ENCODE data around the gene COPS8. TPM values are rescaled to one million over a fixed set of nuclear protein-coding genes. Genes with fewer than 3 reads are reported as not detected.

COPS8 gene
- total RNA-seq, 3 donors from 2014 or later, result 88.8 to 205 (median 103) TPM

DNA sequence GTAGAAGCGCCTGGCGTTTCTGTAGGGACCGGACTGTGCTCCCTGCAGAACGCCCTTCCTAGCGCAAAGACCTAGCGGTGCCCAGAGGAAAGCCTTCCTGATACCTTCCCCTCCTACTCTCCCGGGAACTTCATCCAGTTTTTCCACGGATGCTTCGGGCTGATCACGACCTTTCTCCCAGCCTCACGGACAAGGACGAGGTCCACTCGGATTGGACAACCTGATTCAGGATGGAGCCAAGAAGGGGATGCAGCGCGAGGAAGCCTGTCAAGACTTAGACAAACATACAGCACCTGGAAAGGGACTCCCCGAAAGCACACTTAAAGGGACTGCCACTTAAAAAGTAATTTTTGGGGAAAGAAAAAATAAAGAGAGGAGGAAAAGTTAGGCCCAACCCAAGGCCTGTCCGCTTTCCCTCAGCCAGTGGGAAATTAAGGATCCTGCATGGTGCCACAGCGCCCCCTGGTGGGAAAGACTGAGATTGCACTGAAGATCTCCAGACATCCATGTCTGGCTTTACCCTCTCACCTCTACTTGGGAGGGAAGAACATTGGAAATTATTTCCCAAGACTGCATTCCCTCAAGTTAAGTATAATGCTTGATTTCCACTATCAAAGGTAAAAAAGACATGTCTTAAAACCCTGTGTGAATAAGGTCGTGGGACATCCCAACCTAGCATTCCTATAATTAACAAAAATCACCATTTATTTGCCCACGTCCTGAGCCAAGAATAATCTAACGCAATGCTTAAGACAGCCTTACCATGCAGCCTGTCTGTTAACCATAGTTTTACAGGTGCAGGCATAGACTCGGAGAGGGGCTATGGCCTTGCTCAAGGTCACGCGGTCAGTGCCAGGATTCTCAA, 13.4 kb upstream of the COPS8 start:
- H3K9me3 ChIP-seq, result no peaks in the 10 kb centered on the region
- H3K4me3 ChIP-seq, result no peak overlapping the region
- H3K27ac ChIP-seq, result no peak overlapping the region
- no peaks in the 10 kb centered on the region for H3K36me3 ChIP-seq
- DNase-seq (ENCODE audit: low spot score in 2 of 2), result peak; percentile 50 to 82
- TF ChIP-seq, protein P1, sequence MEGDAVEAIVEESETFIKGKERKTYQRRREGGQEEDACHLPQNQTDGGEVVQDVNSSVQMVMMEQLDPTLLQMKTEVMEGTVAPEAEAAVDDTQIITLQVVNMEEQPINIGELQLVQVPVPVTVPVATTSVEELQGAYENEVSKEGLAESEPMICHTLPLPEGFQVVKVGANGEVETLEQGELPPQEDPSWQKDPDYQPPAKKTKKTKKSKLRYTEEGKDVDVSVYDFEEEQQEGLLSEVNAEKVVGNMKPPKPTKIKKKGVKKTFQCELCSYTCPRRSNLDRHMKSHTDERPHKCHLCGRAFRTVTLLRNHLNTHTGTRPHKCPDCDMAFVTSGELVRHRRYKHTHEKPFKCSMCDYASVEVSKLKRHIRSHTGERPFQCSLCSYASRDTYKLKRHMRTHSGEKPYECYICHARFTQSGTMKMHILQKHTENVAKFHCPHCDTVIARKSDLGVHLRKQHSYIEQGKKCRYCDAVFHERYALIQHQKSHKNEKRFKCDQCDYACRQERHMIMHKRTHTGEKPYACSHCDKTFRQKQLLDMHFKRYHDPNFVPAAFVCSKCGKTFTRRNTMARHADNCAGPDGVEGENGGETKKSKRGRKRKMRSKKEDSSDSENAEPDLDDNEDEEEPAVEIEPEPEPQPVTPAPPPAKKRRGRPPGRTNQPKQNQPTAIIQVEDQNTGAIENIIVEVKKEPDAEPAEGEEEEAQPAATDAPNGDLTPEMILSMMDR (IDR thresholded peaks at IDR 0.05), result peak; percentile 90 to 94 (median 91)
- TF ChIP-seq POLR2AphosphoS5 (IDR thresholded peaks at IDR 0.05), result no peak
- intact Hi-C loops (cut with DNase I; ENCODE audit: low total_unique reads), result no loop called here
- no peaks in the 10 kb centered on the region for H3K27me3 ChIP-seq
- no peaks in the 10 kb centered on the region for H3K4me1 ChIP-seq

DNA sequence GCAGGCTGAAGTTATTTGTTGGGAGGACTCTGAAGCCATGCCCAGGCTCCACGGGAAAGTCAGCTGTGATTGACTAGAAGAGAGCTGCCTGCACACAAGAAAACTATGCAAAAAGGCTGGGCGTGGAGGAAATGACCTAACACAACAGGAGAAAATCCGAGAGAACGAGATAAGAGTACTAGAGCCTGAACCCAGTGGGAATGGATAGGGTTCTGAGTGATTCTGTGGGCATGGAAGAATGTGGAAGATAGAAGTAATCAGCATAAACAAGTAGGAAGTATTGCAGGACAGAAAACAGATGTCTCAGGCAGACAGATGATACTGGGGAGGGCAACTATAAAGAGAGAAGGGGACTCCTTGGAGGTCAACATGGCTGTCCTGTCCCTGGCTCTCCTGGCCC, 12.1 kb upstream of the COPS8 start:
- intact Hi-C loops (cut with DNase I; ENCODE audit: low total_unique reads), result no loop called here
- DNase-seq (ENCODE audit: low spot score in 2 of 2), result no peak
- H3K36me3 ChIP-seq, result no peaks in the 10 kb centered on the region

DNA sequence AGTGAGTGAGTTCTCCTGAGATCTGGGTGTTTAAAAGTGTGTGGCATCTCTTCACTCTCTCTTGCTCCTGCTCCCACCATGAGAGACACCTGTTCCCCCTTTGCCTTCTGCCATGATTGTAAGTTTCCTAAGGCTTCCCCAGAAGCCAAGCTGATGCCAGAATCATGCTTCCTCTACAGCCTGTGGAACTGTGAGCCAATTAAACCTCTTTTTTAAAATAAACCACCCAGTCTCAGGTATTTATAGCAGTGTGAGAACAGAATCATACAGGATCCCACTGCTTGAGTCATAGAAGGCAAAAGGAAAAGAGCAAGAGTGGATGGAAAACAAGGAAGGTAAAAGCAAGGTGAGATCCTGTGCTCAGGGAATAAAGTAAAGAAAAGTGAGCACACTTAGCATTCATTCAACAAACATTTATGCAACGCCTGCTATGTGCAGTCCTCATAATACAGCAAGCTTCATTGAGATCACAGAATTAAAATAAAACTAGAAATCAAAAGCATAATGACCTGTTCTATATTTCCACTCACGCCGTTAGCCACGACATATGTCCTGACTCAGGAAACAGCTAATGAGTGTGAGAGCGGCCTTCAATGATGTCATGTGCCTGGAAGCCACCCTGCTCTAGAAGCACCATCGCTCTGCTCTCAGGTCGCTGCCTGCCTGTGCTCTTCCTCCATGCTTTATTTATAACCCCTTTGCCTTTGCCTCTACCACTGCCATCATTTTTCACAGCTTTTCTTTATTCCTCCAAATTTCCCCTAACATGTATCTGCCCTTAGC, 11.3 kb upstream of the COPS8 start:
- Histone ChIP-seq H3K27me3 (no peaks in the 10 kb centered on the region), H3K4me1 (no peaks in the 10 kb centered on the region), H3K27ac (no peak overlapping the region), H3K9me3 (no peaks in the 10 kb centered on the region), H3K36me3 (no peaks in the 10 kb centered on the region), H3K4me3 (no peak overlapping the region)
- DNase-seq (ENCODE audit: low spot score in 2 of 2), result no peak
- no peak for TF ChIP-seq POLR2A (IDR thresholded peaks at IDR 0.05)
- TF ChIP-seq POLR2AphosphoS5 (IDR thresholded peaks at IDR 0.05), result no peak
- TF ChIP-seq, protein P1 (IDR thresholded peaks at IDR 0.05), result no peak
- intact Hi-C loops (cut with DNase I; ENCODE audit: low total_unique reads), result no loop called here

More for the DNA sequence above, 12.1 kb upstream of the COPS8 start:
- Histone ChIP-seq H3K27ac (no peak overlapping the region), H3K4me3 (no peak overlapping the region), H3K9me3 (no peaks in the 10 kb centered on the region), H3K4me1 (no peaks in the 10 kb centered on the region), H3K27me3 (no peaks in the 10 kb centered on the region)
- TF ChIP-seq POLR2AphosphoS5 (IDR thresholded peaks at IDR 0.05) (no peak), POLR2A (IDR thresholded peaks at IDR 0.05) (no peak)
- TF ChIP-seq, protein P1 (IDR thresholded peaks at IDR 0.05), result no peak

DNA sequence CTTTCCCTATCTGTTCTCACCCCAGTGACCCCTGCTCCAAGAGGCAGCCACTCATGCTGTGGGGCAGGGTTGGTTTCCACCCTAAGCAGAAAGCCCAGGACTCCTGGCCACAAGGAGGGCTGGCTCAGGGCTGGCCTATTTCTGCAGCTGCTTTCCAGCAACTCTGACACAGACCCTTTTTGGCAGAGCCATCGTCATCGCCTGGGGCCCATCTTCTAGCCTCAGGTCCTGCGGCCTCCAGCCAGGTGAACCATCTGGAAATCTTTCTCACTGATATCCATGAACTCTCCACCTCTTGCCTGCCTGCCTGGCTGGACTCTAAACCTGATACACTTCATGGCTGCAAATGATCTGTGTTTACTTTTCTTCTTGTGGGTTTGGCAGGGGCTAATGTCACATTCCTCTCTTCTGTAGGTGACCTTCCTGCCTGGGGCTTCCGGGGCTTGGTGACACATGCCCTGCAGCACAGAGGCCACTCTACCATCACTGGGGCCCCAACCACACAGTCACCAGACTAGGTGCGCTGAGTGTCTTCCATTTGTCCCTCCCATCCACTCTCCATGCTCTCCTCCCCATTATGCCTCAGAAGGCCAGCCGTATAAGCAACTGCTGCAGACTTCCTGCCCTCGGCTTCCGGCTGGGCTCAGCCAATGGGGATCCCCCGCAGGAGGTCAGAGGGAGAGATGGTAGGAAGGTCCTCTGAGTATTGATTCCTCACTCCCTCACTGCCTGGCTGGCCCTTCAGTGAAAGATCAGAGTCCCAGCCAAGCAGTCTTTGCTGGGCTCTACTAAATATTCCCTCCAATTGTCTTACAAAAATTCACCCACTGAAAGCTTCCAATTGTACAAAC, 9.7 kb upstream of the COPS8 start:
- no peak overlapping the region for H3K4me3 ChIP-seq
- no peaks in the 10 kb centered on the region for H3K36me3 ChIP-seq
- intact Hi-C loops (cut with DNase I; ENCODE audit: low total_unique reads), result no loop called here

More for the DNA sequence above, 9.7 kb upstream of the COPS8 start:
- TF ChIP-seq POLR2A (IDR thresholded peaks at IDR 0.05) (no peak), POLR2AphosphoS5 (IDR thresholded peaks at IDR 0.05) (no peak)
- TF ChIP-seq, protein P1 (IDR thresholded peaks at IDR 0.05), result no peak
- Histone ChIP-seq H3K27ac (peak overlapping the region in 1 of 2 donors; percentile 29), H3K9me3 (no peaks in the 10 kb centered on the region), H3K4me1 (no peaks in the 10 kb centered on the region), H3K27me3 (no peaks in the 10 kb centered on the region)
- DNase-seq (ENCODE audit: low spot score in 2 of 2), result no peak

Measured in breast epithelium (tissue), 4 donors.